ENCODE data around the gene CD300LD.

DNA sequence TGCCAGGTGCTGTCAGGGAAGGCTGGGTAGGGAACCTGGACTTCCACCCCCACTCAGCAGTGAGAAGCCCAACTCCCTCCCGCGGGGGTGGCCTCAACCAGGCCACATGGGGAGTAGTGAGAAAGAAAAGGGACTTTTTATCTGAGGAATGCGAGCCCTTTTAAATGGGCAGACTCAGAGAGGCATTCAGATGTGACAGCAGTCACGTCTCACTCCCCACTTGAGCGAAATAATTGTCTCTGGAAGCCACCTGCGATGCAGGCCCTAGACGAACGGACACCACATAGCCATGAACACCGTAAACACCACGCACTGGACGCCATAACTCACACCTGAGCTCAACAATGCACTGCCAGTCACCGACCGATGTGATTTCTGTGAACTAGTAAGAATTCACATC is 43.3 kb upstream of the CD300LD start:
- TF ChIP-seq GATAD2B (conservative IDR thresholded peaks at IDR 0.05; ENCODE audit: low read depth) (0 out of 2 replicates have a peak, but pooled peaks have one; percentile 44), CBX5 (IDR thresholded peaks at IDR 0.05; ENCODE audit: low read depth) (no peak), POLR2AphosphoS5 (IDR thresholded peaks at IDR 0.05; ENCODE audit: low read length) (no peak), ZNF24 (IDR thresholded peaks at IDR 0.05) (0 out of 2 replicates have a peak, but pooled peaks have one; percentile 8), TAF1 (IDR thresholded peaks at IDR 0.05; ENCODE audit: borderline replicate concordance, low read depth, low read length) (no peak), CHD4 (IDR thresholded peaks at IDR 0.05) (no peak), POLR2A (IDR thresholded peaks at IDR 0.05; ENCODE audit: low read depth, low read length) (no peak)
- TF ChIP-seq, protein P1, sequence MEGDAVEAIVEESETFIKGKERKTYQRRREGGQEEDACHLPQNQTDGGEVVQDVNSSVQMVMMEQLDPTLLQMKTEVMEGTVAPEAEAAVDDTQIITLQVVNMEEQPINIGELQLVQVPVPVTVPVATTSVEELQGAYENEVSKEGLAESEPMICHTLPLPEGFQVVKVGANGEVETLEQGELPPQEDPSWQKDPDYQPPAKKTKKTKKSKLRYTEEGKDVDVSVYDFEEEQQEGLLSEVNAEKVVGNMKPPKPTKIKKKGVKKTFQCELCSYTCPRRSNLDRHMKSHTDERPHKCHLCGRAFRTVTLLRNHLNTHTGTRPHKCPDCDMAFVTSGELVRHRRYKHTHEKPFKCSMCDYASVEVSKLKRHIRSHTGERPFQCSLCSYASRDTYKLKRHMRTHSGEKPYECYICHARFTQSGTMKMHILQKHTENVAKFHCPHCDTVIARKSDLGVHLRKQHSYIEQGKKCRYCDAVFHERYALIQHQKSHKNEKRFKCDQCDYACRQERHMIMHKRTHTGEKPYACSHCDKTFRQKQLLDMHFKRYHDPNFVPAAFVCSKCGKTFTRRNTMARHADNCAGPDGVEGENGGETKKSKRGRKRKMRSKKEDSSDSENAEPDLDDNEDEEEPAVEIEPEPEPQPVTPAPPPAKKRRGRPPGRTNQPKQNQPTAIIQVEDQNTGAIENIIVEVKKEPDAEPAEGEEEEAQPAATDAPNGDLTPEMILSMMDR (IDR thresholded peaks at IDR 0.05 in 2 of 3, conservative IDR thresholded peaks at IDR 0.05 in 1 of 3; ENCODE audit: control insufficient read depth in 2 of 3, extremely low read depth in 1 of 3, insufficient read depth in 1 of 3, low read depth in 3 of 3, low read length in 3 of 3) = no peak

All from GM12878 (cell line).